ENCODE measurements around the gene SOX18.

SOX18 gene

GRCh38 chr20:64042054-64042781 is 7.2 kb downstream of the SOX18 start:
- Histone ChIP-seq H2BK12ac (ENCODE audit: low read length) (peak overlapping the region; percentile 7), H2BK120ac (ENCODE audit: insufficient read depth, low read length, poor library complexity) (peak overlapping the region; percentile 29), H3K27me3 (ENCODE audit: insufficient read depth, low read length) (peaks cover 13% of the 10 kb centered on the region), H4K91ac (ENCODE audit: low read depth, low read length) (peak overlapping the region; percentile 84), H3K4me1 (ENCODE audit: control insufficient read depth in 1 of 2, insufficient read depth in 2 of 2, low read length in 2 of 2) (peaks cover 9 to 24% of the 10 kb centered on the region in 2 experiments), H3K27ac (ENCODE audit: low read depth, low read length) (no peak overlapping the region), H4K12ac (ENCODE audit: low read depth, low read length) (peak overlapping the region; percentile 34), H3K36me3 (ENCODE audit: control insufficient read depth in 1 of 2, insufficient read depth in 2 of 2, low read length in 2 of 2) (no peaks in the 10 kb centered on the region), H3K79me2 (ENCODE audit: control insufficient read depth, insufficient read depth, low read length, poor library complexity) (peaks cover 3% of the 10 kb centered on the region), H2AFZ (ENCODE audit: insufficient read depth, low read length, poor library complexity) (peak overlapping the region; percentile 19), H4K8ac (ENCODE audit: low read depth, low read length) (peak overlapping the region; percentile 95), H3K79me1 (ENCODE audit: low read length) (peaks cover 7% of the 10 kb centered on the region), H3K14ac (ENCODE audit: low read length) (peak overlapping the region; percentile 75), H3K9ac (ENCODE audit: low read length) (peak overlapping the region; percentile 38), H2BK5ac (ENCODE audit: low read depth, low read length, poor library complexity) (no peak overlapping the region), H3K4me3 (ENCODE audit: low read depth, low read length) (peak overlapping the region; percentile 62), H3K23ac (ENCODE audit: low read length) (no peak overlapping the region), H3K9me3 (ENCODE audit: insufficient read depth, low read depth, low read length) (no peaks in the 10 kb centered on the region), H3K18ac (ENCODE audit: low read length) (peak overlapping the region; percentile 51), H3K4ac (ENCODE audit: low read depth, low read length) (no peak overlapping the region), H3K4me2 (ENCODE audit: low read length) (peak overlapping the region; percentile 65), H2AK5ac (ENCODE audit: low read length) (no peak overlapping the region)
- no peak for DNase-seq
- WGBS (ENCODE audit: extremely low coverage, insufficient coverage, insufficient read length), result no CpG with 5 or more reads among the region's 55 CpGs

- Histone ChIP-seq H2BK12ac (ENCODE audit: low read length) (no peak overlapping the region), H3K9me3 (ENCODE audit: insufficient read depth, low read depth, low read length) (no peaks in the 10 kb centered on the region), H3K79me1 (ENCODE audit: low read length) (peaks cover 7% of the 10 kb centered on the region), H2BK120ac (ENCODE audit: insufficient read depth, low read length, poor library complexity) (no peak overlapping the region), H3K14ac (ENCODE audit: low read length) (no peak overlapping the region), H4K8ac (ENCODE audit: low read depth, low read length) (peak overlapping the region; percentile 95), H3K27me3 (ENCODE audit: insufficient read depth, low read length) (peaks cover 9% of the 10 kb centered on the region), H3K4me1 (ENCODE audit: control insufficient read depth in 1 of 2, insufficient read depth in 2 of 2, low read length in 2 of 2) (peaks cover 13 to 27% of the 10 kb centered on the region in 2 experiments), H3K36me3 (ENCODE audit: control insufficient read depth in 1 of 2, insufficient read depth in 2 of 2, low read length in 2 of 2) (no peaks in the 10 kb centered on the region), H2AFZ (ENCODE audit: insufficient read depth, low read length, poor library complexity) (no peak overlapping the region), H3K4me3 (ENCODE audit: low read depth, low read length) (no peak overlapping the region), H3K23ac (ENCODE audit: low read length) (no peak overlapping the region), H3K79me2 (ENCODE audit: control insufficient read depth, insufficient read depth, low read length, poor library complexity) (peaks cover 3% of the 10 kb centered on the region), H3K4ac (ENCODE audit: low read depth, low read length) (no peak overlapping the region), H3K9ac (ENCODE audit: low read length) (no peak overlapping the region), H2BK5ac (ENCODE audit: low read depth, low read length, poor library complexity) (no peak overlapping the region), H4K91ac (ENCODE audit: low read depth, low read length) (no peak overlapping the region), H3K4me2 (ENCODE audit: low read length) (peak overlapping the region; percentile 65), H4K12ac (ENCODE audit: low read depth, low read length) (peak overlapping the region; percentile 34), H3K18ac (ENCODE audit: low read length) (no peak overlapping the region), H2AK5ac (ENCODE audit: low read length) (no peak overlapping the region), H3K27ac (ENCODE audit: low read depth, low read length) (no peak overlapping the region)
- no CpG with 5 or more reads among the region's 11 CpGs for WGBS (ENCODE audit: extremely low coverage, insufficient coverage, insufficient read length)
- no peak for DNase-seq
Measured at GRCh38 chr20:64041781-64042053, 7.7 kb downstream of the SOX18 start.

- H3K27ac ChIP-seq (ENCODE audit: low read depth, low read length), result no peak overlapping the region
- no peak overlapping the region for H3K9ac ChIP-seq (ENCODE audit: low read length)
- no peaks in the 10 kb centered on the region for H3K36me3 ChIP-seq (ENCODE audit: control insufficient read depth in 1 of 2, insufficient read depth in 2 of 2, low read length in 2 of 2)
- no peaks in the 10 kb centered on the region for H3K9me3 ChIP-seq (ENCODE audit: insufficient read depth, low read depth, low read length)
- DNase-seq, result no peak
- H3K23ac ChIP-seq (ENCODE audit: low read length), result no peak overlapping the region
- H3K79me1 ChIP-seq (ENCODE audit: low read length), result peaks cover 7% of the 10 kb centered on the region
- H2BK120ac ChIP-seq (ENCODE audit: insufficient read depth, low read length, poor library complexity), result no peak overlapping the region
- H2BK12ac ChIP-seq (ENCODE audit: low read length), result no peak overlapping the region
- no peak overlapping the region for H3K4me2 ChIP-seq (ENCODE audit: low read length)
- no peak overlapping the region for H3K4ac ChIP-seq (ENCODE audit: low read depth, low read length)
- no peak overlapping the region for H3K14ac ChIP-seq (ENCODE audit: low read length)
- H4K91ac ChIP-seq (ENCODE audit: low read depth, low read length), result no peak overlapping the region
- no peak overlapping the region for H2BK5ac ChIP-seq (ENCODE audit: low read depth, low read length, poor library complexity)
- no peak overlapping the region for H4K8ac ChIP-seq (ENCODE audit: low read depth, low read length)
- H3K4me1 ChIP-seq (ENCODE audit: control insufficient read depth in 1 of 2, insufficient read depth in 2 of 2, low read length in 2 of 2), result peaks cover 18 to 33% of the 10 kb centered on the region in 2 experiments
- H2AK5ac ChIP-seq (ENCODE audit: low read length), result no peak overlapping the region
- no peak overlapping the region for H2AFZ ChIP-seq (ENCODE audit: insufficient read depth, low read length, poor library complexity)
- no CpG with 5 or more reads among the region's 15 CpGs for WGBS (ENCODE audit: extremely low coverage, insufficient coverage, insufficient read length)
- H4K12ac ChIP-seq (ENCODE audit: low read depth, low read length), result no peak overlapping the region
- peaks cover 8% of the 10 kb centered on the region for H3K27me3 ChIP-seq (ENCODE audit: insufficient read depth, low read length)
- H3K18ac ChIP-seq (ENCODE audit: low read length), result no peak overlapping the region
- H3K4me3 ChIP-seq (ENCODE audit: low read depth, low read length), result no peak overlapping the region
- peaks cover 3% of the 10 kb centered on the region for H3K79me2 ChIP-seq (ENCODE audit: control insufficient read depth, insufficient read depth, low read length, poor library complexity)
Measured at GRCh38 chr20:64041040-64041780, 8.2 kb downstream of the SOX18 start.

GRCh38 chr20:64040231-64041039 is 9.0 kb downstream of the SOX18 start:
- H4K8ac ChIP-seq (ENCODE audit: low read depth, low read length), result no peak overlapping the region
- no peak overlapping the region for H3K9ac ChIP-seq (ENCODE audit: low read length)
- H3K79me2 ChIP-seq (ENCODE audit: control insufficient read depth, insufficient read depth, low read length, poor library complexity), result peaks cover 3% of the 10 kb centered on the region
- no peak overlapping the region for H3K4me2 ChIP-seq (ENCODE audit: low read length)
- no peak overlapping the region for H3K23ac ChIP-seq (ENCODE audit: low read length)
- no peaks in the 10 kb centered on the region for H3K36me3 ChIP-seq (ENCODE audit: control insufficient read depth in 1 of 2, insufficient read depth in 2 of 2, low read length in 2 of 2)
- no peak overlapping the region for H2AK5ac ChIP-seq (ENCODE audit: low read length)
- H3K27me3 ChIP-seq (ENCODE audit: insufficient read depth, low read length), result peaks cover 8% of the 10 kb centered on the region
- H2BK12ac ChIP-seq (ENCODE audit: low read length), result no peak overlapping the region
- H3K4ac ChIP-seq (ENCODE audit: low read depth, low read length), result no peak overlapping the region
- H4K12ac ChIP-seq (ENCODE audit: low read depth, low read length), result no peak overlapping the region
- H3K27ac ChIP-seq (ENCODE audit: low read depth, low read length), result no peak overlapping the region
- no peak overlapping the region for H3K18ac ChIP-seq (ENCODE audit: low read length)
- H3K79me1 ChIP-seq (ENCODE audit: low read length), result peaks cover 7% of the 10 kb centered on the region
- no peak overlapping the region for H2BK5ac ChIP-seq (ENCODE audit: low read depth, low read length, poor library complexity)
- no peak overlapping the region for H3K14ac ChIP-seq (ENCODE audit: low read length)
- peaks cover 24 to 38% of the 10 kb centered on the region in 2 experiments for H3K4me1 ChIP-seq (ENCODE audit: control insufficient read depth in 1 of 2, insufficient read depth in 2 of 2, low read length in 2 of 2)
- H3K9me3 ChIP-seq (ENCODE audit: insufficient read depth, low read depth, low read length), result no peaks in the 10 kb centered on the region
- H3K4me3 ChIP-seq (ENCODE audit: low read depth, low read length), result no peak overlapping the region
- DNase-seq, result no peak
- H2AFZ ChIP-seq (ENCODE audit: insufficient read depth, low read length, poor library complexity), result no peak overlapping the region
- H4K91ac ChIP-seq (ENCODE audit: low read depth, low read length), result no peak overlapping the region
- no CpG with 5 or more reads among the region's 12 CpGs for WGBS (ENCODE audit: extremely low coverage, insufficient coverage, insufficient read length)
- no peak overlapping the region for H2BK120ac ChIP-seq (ENCODE audit: insufficient read depth, low read length, poor library complexity)

Data from trophoblast cell (in vitro differentiated cells and primary cell).